ENCODE data around the gene NUTF2.
A peak's percentile ranks its signal among the peaks of the same experiment; 100 is the strongest.
"Not testable (repeated sequence)": the region's sequence is repeated elsewhere in the genome, so short reads cannot be mapped to it uniquely, and the experiment has no call there.

Gene NUTF2

DNA sequence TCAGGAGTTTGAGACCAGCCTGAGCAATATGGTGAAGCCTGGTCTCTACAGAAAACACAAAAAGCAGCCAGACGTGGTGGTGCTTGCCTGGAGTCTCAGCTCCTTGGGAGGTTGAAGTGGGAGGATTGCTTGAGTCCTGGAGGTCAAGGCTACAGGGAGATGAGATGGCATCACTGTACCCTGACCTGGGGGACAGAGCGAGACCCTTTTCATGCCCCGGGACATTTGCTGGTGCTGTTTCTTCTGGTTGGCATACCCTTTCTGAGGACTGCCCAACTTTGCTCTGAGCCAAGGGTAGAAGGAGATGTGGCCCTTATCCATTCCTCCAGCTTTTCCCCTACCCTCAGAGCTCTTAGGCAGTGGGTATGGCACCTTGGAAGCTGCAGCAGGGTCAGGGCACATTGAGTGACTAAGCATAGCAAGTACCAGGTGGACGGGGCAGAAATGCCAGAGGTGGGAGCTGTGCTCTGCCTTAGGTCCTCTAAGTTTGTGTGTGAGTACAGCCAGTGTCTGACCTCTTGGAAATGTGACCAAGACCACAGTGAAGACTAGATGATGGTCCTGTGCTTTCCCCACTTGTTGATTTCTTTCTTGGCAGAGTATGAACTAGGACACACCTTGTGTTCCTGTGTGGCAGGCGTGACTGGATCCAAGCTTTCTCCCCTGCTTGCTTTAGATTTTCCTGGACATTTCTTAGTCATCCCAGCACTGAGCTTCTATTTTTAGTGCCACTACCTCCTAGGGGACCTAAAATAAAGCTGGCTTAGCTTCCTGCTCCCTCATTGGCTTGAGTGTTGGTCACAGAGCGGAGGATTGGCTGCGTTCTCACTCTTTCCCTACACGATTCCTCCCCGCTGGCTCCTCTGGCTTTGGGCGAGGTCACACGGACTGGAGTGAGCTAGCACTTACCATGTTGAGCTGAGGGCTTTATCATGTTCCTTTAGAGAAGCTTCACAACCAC, 16.2 kb downstream of the NUTF2 start:
- no peak for DNase-seq (ENCODE audit: low read depth in 1 of 2, low spot score in 1 of 2)

DNA sequence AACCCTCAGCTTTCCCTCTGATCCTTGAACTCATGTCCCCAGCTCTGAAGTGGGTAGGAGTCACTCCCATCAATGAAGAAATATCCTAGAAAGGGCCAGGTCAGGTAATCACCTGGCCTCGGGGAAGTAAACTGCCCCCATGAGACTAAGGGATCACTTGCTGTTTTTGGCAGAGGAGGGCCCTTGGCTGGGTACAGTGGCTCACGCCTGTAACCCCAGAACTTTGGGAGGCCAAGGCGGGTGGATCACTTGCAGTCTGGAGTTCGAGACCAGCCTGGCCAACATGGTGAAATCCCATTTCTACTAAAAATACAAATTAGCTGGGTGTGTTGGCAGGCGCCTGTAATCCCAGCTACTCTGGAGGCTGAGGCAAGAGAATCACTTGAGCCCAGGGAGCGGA, 17.3 kb downstream of the NUTF2 start:
- not testable (repeated sequence) for DNase-seq (ENCODE audit: low read depth in 1 of 2, low spot score in 1 of 2)

DNA sequence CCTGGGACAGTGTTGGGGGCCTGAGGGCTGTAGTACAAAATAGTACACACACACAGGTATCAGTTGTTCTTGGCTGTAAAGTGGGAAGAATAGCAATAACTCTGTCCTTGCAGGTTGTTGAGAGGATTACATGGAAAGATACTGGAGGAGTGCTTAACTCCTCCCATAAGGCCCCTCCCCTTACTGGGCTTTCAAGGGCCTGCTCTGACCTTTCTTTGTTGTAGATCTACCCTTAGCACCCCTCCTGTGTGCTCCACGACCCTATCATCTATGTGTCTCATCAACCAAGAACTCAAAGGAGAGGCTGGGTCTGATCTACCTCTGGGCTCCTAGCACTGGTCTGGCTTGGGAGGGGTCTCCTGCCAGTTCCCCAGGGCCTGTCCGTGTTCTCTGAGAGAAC, 17.9 kb downstream of the NUTF2 start:
- no peak for DNase-seq (ENCODE audit: low read depth in 1 of 2, low spot score in 1 of 2)

DNA sequence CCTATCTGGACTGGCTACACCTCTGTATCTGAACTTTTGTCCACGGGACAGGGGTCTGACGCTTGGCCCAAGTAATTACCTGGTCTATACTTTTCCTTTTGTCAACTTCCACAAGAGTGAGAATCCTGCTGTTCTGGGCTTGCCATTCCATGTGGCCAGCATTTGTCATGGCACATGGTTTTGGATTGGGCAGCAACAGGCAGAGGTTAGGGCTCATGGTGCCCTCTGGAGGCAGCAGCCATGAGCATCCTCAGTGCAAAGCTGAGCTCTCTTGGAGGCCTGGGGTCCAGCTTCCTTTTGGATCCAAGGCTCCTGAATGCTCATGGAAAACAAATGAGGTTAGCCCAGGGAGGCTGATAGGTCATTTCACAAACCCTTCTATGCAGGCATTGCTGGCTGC, 18.6 kb downstream of the NUTF2 start:
- no peak for DNase-seq (ENCODE audit: low read depth in 1 of 2, low spot score in 1 of 2)

DNA sequence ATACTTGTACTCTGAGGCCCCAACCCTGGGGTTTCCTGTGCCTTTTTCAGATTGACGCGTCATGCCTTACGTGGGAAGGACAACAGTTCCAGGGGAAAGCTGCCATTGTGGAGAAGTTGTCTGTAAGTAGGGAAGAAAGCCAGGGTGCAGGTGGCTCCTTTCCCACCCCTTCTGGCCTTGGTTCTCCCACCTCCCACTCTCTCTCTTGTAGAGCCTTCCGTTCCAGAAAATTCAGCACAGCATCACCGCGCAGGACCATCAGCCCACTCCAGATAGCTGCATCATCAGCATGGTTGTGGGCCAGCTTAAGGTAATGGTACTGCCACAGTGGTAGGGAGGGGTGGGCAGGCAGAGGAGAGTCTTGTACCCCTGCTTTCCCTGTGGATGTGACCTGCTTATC, 21.6 kb downstream of the NUTF2 start:
- no peak for DNase-seq (ENCODE audit: low read depth in 1 of 2, low spot score in 1 of 2)

DNA sequence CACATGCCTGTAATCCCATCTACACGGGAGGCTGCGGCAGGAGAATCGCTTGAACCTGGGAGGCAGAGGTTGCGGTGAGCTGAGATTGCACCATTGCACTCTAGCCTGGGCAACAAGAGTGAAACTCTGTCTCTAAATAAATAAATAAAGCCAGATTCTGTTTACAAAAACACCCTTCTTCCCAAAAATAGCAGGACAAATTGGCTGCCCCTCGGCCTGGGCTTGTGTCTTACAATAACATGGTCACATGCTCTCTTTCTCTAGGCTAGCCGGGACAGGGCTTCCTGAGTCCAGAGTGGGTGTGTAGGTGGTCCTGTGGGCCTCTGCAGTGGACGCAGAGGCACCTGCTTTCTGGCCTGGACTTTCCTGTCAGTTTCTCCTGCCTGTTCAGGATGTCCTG, 22.9 kb downstream of the NUTF2 start:
- DNase-seq (ENCODE audit: low read depth in 1 of 2, low spot score in 1 of 2), result no peak

DNA sequence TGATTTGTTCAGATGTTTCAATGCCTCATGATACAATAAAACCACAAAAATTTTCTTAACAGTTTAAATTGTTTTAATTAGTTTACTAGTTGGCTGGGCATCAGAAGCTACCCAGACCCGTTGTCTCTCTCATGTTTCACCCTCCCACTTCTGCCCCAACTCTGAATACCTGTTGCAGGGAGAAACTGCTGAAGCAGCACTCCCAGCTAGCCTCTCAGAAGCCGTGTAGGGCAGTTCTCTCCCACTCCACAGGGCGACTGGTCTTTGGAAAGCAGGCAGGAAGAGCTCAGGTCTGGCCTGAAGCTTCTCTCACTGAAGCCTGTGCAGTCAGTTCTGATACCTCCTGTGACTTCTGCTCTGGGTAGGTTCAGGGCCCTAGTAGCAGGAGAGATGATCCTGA, 24.5 kb downstream of the NUTF2 start:
- DNase-seq (ENCODE audit: low read depth in 1 of 2, low spot score in 1 of 2), result no peak

DNA sequence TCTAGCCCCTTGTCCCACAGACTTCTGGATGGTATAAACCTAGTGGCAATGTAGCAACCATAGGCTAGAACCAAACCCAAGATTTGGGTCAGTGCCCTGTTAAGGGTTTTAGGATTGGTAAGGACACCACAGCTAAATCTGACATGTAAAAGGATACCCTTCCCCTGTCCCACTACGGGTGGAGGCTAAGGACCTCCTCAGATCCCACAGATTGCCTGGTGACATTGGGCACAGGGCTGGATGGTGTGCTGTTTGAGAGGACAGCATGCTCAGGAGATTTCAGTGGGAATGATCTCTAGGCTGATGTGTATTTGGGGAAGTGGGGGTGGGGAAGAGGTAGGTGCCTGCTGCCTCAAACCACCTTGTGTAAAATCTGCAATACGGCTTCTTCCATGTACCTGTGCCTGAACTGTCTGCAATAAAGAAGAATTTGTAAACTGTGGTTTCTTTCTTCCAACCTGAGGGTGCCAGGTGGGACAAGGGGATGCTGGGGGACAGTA, 25.4 kb downstream of the NUTF2 start:
- no peak for DNase-seq (ENCODE audit: low read depth in 1 of 2, low spot score in 1 of 2)

DNA sequence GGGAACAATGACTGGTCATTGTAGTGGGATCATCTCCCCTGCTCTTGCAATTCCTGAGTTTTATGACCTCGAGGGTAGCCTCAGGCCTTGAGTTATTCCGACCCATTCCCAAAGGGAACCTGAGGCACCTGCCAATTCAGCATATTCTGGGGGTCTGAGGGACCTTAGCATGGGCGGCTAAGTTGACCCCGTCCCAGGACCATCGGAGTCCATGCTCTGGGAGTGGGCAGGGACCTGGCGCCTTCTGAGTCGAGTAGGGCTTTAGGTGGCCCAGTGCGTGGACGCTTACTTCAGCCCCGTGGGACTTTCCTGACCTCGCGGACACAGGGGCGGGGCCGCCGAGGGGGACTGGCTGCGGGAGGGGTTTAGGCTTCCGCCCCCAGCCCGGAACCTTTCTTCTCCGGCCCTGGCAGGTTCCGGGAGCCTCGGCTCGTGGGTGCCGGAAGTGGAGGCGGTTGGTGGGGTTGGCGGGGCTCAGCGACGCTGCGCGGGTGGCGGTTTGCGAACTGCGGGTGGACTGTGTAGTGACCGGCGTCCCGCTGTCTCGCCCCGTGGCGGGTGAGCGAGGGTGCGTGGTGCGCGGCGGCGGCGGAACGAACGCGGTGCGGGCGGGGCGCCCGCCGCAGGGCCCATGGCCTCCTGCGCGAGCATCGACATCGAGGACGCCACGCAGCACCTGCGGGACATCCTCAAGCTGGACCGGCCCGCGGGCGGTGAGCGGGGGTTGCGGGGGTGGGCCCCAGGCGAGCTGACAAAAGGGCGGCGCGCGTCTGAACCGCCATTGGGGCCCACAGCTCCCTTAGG, 26.1 kb downstream of the NUTF2 start, which contains the start of gene EDC4:
Gene EDC4 (plus strand): TSS at position 422 of the 804 bp plus-strand sequence. CDS start 210 bp downstream, at position 632.
- DNase-seq (ENCODE audit: low read depth in 1 of 2, low spot score in 1 of 2), result peak; percentile 73 to 86

DNA sequence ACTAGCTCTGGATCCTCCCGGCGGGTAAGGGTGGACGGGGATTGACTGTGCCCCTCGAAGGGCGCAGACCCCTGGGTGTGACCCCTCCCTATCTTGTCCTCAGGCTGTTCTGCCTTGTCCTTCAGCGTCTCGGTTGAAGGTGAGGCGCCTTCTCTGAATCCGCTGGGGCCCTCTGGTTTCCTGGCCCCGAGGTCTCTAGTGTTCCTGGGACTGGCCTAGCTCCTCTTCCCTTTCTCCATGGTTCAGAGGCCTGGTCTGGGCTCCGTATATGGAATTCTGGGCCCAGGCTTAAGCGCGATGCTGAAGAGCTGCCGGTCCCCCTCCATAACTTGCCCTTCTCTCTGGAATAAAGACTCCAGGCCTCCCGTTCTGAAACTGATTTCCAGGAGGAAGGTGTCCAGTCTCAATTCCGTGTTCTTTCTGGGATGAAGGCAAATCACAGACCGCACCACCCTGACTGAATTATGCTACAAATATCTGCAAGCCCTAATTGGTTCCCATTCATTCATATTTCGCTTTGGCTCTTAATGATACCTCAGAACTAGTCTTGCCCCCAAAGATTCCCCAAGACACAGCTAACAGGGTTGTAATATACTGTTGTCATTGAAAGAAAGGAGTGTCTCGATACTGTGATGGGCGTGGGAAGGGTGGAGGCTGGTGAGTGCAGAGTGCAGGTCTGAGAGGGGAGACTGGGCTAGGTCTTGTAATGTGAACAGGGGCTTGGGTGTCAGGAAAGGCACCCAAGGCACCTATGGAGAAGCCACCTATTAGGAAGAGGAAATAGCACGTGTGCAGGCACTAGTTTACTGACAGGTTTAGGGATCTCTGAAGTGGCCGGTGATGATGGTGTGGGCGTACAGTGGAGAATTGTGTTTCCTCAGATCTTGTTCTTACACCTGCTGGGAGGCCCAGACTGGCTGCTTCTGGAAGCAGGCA, 27.0 kb downstream of the NUTF2 start:
- DNase-seq (ENCODE audit: low read depth in 1 of 2, low spot score in 1 of 2), result no peak

DNA sequence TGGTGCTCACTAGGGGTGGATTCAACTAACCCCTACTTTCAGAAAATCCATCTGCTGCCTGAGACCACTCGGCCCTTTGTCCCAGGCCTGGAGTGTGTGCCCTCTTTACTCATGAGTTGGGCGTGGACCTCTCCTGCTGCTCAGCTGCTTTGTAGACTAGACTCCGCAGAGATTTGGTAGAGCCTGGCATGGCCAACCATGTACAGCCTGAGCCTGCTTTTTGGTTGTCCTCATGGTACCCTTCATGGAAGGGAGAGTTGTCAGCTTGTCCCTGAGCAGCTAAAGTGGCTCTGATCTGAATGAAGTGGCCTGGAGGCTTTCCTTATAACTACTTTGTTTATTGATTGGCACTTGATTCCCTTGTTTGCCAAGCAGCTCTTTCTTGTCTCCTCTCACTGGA, 27.6 kb downstream of the NUTF2 start:
- no peak for DNase-seq (ENCODE audit: low read depth in 1 of 2, low spot score in 1 of 2)

DNA sequence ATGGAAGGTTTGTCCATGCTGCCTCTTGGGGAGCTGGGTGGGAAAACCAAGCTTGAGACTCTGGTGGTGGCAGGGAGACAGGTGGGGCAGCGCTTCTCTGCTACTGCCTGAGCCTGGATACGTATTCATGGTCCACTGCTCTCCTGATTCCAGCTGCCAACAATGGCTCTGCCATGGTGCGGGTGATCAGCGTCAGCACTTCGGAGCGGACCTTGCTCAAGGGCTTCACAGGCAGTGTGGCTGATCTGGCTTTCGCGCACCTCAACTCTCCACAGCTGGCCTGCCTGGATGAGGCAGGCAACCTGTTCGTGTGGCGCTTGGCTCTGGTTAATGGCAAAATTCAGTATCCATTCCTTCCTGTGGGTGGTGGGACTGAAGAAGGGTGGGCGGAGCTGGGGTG, 30.3 kb downstream of the NUTF2 start:
- no peak for DNase-seq (ENCODE audit: low read depth in 1 of 2, low spot score in 1 of 2)

DNA sequence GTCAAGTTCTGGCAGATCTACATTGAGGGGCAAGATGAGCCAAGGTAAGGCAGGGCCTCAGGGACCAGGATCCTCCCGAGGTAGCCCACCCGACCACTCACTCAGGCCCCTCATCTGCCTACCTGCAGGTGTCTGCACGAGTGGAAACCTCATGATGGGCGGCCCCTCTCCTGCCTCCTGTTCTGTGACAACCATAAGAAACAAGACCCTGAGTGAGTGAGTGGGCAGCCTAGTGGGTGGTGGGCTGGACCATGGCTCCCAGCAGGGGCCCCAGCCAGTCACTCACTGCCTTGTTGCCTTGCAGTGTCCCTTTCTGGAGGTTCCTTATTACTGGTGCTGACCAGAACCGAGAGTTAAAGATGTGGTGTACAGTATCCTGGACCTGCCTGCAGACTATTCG, 31.5 kb downstream of the NUTF2 start:
- no peak for DNase-seq (ENCODE audit: low read depth in 1 of 2, low spot score in 1 of 2)

DNA sequence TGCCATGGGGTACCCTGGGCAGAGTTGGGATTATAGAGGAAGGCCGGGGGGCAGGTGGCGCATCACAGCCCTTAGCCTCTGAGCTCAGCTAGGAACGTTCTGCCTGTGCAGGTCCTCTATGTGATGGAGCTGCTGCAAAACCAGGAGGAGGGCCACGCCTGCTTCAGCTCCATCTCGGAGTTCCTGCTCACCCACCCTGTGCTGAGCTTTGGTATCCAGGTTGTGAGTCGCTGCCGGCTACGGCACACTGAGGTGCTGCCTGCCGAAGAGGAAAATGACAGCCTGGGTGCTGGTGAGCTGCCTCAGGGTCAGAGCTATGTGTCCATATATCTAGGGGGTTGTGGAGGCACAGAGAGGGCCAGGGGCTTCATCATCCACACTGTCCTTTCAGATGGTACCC, 32.1 kb downstream of the NUTF2 start:
- no peak for DNase-seq (ENCODE audit: low read depth in 1 of 2, low spot score in 1 of 2)

DNA sequence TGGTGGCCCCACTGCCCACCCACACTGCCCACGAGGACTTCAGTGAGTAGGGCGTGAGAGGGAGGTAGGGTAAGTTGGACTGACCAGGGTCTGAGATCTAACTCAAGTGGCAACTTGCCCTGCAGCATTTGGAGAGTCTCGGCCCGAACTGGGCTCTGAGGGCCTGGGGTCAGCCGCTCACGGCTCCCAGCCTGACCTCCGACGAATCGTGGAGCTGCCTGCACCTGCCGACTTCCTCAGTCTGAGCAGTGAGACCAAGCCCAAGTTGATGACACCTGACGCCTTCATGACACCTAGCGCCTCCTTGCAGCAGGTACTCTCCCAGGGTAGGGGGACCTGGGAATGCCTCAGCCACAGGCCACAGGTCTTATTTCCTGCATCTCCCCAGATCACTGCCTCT, 32.7 kb downstream of the NUTF2 start:
- no peak for DNase-seq (ENCODE audit: low read depth in 1 of 2, low spot score in 1 of 2)

DNA sequence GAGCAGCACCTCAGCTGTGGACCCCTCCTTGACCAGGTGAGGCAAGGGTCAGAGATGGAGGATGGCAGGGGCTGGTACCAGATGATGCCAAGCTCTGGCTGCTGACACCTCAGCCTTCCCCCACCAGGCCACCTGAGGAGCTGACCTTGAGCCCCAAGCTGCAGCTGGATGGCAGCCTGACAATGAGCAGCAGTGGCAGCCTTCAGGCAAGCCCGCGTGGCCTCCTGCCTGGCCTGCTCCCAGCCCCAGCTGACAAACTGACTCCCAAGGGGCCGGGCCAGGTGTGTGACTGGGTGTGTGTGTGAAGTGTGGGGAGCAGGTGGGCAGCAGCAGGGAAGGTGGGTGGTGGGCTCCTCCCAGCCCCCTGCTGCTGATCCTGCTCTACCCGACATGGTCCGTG, 33.2 kb downstream of the NUTF2 start:
- no peak for DNase-seq (ENCODE audit: low read depth in 1 of 2, low spot score in 1 of 2)

DNA sequence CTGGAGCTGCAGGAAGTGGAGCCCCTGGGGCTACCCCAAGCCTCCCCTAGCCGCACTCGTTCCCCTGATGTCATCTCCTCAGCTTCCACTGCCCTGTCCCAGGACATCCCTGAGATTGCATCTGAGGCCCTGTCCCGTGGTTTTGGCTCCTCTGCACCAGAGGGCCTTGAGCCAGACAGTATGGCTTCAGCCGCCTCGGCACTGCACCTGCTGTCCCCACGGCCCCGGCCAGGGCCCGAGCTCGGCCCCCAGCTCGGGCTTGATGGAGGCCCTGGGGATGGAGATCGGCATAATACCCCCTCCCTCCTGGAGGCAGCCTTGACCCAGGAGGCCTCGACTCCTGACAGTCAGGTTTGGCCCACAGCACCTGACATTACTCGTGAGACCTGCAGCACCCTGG, 33.9 kb downstream of the NUTF2 start:
- DNase-seq (ENCODE audit: low read depth in 1 of 2, low spot score in 1 of 2), result no peak

DNA sequence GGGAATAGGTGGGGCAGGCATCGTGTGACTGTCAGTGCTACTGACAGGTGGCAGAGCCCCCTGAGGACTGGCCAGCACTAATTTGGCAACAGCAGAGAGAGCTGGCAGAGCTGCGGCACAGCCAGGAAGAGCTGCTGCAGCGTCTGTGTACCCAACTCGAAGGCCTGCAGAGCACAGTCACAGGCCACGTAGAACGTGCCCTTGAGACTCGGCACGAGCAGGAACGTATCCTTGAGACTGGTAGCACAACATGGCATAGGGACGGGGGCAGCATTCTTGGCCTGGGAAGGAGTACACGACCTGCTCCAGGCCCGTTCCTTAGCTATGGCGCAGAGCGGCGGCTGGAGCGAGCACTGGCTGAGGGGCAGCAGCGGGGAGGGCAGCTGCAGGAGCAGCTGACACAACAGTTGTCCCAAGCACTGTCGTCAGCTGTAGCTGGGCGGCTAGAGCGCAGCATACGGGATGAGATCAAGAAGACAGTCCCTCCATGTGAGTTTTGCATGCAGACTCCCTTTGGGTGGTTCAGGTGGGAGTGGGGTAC, 35.0 kb downstream of the NUTF2 start:
- DNase-seq (ENCODE audit: low read depth in 1 of 2, low spot score in 1 of 2), result no peak

DNA sequence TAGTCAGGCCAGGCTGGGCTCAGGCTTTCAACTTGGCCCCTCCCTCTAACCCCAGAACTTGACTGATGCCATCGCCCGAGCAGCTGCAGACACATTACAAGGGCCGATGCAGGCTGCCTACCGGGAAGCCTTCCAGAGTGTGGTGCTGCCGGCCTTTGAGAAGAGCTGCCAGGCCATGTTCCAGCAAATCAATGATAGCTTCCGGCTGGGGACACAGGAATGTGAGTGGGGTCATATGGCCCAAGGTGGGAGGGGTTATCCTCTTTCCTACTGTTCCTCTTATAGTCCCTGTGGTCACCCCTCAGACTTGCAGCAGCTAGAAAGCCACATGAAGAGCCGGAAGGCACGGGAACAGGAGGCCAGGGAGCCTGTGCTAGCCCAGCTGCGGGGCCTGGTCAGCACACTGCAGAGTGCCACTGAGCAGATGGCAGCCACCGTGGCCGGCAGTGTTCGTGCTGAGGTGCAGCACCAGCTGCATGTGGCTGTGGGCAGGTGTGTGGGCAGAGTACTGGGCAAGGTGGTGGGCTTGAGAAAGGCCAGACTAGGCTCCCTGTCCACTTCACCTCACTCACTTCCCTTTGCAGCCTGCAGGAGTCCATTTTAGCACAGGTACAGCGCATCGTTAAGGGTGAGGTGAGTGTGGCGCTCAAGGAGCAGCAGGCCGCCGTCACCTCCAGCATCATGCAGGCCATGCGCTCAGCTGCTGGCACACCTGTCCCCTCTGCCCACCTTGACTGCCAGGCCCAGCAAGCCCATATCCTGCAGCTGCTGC, 35.8 kb downstream of the NUTF2 start:
- no peak for DNase-seq (ENCODE audit: low read depth in 1 of 2, low spot score in 1 of 2)

Measured in activated T-helper 1 cell treated with anti-CD3 and anti-CD28 coated beads, Interleukin-2, amount 50 U/mL, for 16 hours (primary cell).